ENCODE results near the gene PSORS1C1.

DNA sequence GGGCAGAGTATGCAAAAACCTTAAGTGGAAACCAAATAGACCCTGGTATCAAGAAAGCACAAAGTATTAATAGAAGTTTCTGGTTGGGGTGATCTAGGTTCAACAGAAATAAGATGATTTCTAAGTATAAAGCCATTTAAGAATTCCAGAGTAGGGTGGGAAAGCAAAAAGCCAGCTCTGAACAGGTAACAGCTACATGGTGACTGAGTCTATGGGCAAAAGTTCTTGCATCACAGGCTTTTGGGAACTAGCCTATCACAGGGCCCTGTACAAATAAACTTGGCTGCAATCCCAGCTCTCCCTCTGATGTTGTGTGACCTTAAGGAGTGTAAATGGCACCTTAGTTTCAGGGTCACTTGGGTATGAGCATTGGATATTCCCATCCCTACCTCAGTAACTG, 49.3 kb downstream of the PSORS1C1 start:
- TF ChIP-seq EZH2 (IDR thresholded peaks at IDR 0.05) = no peak
- TF ChIP-seq, protein P1, sequence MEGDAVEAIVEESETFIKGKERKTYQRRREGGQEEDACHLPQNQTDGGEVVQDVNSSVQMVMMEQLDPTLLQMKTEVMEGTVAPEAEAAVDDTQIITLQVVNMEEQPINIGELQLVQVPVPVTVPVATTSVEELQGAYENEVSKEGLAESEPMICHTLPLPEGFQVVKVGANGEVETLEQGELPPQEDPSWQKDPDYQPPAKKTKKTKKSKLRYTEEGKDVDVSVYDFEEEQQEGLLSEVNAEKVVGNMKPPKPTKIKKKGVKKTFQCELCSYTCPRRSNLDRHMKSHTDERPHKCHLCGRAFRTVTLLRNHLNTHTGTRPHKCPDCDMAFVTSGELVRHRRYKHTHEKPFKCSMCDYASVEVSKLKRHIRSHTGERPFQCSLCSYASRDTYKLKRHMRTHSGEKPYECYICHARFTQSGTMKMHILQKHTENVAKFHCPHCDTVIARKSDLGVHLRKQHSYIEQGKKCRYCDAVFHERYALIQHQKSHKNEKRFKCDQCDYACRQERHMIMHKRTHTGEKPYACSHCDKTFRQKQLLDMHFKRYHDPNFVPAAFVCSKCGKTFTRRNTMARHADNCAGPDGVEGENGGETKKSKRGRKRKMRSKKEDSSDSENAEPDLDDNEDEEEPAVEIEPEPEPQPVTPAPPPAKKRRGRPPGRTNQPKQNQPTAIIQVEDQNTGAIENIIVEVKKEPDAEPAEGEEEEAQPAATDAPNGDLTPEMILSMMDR (IDR thresholded peaks at IDR 0.05) = no peak

Measured in neural progenitor cell (in vitro differentiated cells).